Hypothalamus (tissue), 51 donors: ENCODE data around the gene SDK2.

Experiments used
- DNase-seq, 51 donors: peaks; one replicate each; lab custom pipeline; 2025; lab: John Stamatoyannopoulos, UW

Gene SDK2

GRCh38 chr17:73591296-73592078 is 52.8 kb downstream of the SDK2 start:
- no peak for DNase-seq

- DNase-seq: no peak
Measured at GRCh38 chr17:73589363-73589980, 54.8 kb downstream of the SDK2 start.

GRCh38 chr17:73588891-73589290 is 55.4 kb downstream of the SDK2 start:
- no peak for DNase-seq

DNA sequence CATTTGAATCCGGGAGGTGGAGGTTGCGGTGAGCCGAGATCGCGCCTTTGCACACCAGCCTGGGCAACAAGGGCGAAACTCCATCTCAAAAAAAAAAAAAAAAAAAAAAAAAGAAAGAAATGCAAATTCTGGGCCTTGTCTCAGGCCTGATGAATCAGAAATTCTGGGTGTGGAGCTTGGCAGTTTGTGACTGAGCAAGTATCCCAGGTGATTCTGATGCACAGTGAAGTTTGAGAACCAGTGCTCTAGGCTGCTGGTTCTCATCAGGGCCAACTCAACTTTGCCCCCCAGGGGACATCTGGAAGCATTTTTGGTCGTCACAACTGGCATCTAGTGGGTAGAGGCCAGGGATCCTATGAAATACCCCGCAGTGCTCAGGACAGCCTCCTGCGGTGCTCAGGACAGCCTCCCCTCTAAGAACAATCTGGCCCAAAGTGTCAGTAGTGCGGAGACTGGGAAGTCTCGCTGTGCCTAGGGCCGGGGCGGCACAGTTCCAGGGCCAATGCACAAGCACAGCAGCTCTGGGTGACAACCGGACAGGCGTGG is 55.9 kb downstream of the SDK2 start:
- no peak for DNase-seq

DNA sequence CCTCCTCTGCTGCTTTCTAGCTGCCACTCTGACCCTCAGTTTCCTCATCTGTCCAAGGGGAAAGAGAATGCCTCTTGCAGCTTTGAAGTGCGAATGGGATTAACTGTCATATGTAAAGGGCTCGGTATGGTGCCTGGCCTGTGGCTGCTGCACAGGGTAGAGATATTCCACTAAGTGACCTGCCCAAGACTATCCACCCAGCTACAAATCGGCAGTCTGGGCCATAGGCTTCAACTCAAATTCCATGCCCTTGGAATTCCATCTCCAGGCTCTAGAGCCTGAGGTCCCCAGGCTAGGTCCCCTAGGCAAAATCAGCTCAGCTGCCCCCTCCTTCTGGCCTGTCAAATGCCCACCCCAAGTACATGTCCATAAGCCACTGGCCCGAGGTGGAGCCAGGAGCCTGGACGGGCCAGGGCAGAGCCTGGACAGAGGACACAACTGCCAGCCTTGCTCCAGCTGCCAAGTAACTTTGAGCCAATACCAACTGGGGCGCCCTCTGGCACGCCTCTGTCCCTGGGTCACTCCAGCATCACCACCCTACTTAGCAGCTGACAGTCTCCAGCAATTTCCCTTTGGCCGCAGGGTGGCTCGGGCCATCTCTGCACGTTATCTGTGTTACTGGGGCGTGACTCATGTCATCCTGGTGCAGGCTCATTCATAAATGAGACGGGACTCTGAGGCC is 57.2 kb downstream of the SDK2 start:
- peak in 3 of 51 donors; percentile 1 to 3 (median 2) for DNase-seq

GRCh38 chr17:73586275-73586832 is 57.9 kb downstream of the SDK2 start:
- no peak for DNase-seq

DNA sequence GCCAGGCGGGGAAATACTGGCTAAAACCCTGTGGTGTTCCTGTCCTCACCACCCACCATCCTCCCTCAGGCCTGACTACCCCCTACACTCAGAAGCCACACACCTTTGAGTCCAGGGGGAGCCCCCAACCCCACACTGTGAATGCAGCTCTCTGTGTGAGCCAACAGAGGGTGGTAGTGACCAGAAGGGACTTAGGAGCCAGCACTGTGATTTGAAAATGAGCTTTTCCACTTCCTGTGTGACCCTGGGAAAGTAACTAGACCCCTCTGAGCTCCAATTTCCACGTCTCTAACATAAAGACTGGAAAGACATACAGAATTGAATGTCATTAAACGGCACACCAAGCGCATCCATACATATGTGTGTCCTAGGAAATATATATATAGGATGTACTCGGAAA is 58.7 kb downstream of the SDK2 start:
- no peak for DNase-seq

DNA sequence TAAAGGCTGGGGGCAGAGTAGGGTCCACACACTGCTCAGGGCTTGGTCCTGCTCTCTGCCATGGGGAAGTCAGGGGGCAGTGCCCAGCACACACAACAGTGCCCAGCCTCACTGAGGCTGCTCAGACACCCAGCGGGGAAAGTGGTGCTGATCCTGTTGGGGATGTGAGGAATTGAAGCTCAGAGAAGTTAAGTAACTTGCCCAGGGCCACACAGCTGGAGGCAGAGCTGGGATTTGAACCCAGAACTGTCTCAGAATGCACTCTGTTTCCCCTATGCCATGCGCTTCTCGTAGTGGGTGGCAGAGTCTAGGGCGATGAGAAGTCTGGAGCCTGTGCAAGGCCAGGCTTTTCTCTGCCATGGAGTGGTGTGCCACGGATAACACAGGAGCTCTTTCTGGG is 59.3 kb downstream of the SDK2 start:
- DNase-seq: no peak

- DNase-seq: no peak
Measured at GRCh38 chr17:73584049-73584448, 60.2 kb downstream of the SDK2 start.

GRCh38 chr17:73582821-73583220 is 61.4 kb downstream of the SDK2 start:
- no peak for DNase-seq

DNA sequence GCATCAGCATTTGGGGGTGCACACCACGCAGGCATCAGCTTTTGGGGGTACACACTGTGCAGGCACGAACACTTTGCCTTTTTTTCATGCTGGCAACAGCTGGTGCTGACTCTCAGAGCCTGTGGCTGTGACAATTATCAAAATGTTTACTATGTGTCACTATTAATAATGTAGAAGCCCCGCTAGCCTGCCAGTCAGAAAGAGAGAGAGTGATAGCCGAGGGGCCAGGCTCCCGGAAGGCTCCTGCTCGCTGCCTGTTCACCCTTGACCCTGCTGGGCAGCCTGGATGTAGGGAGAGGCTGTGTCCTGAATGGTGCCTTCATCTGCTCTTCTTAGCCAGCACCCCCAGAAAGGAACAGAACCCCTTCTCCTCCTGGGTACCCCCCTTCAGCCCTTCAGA is 61.9 kb downstream of the SDK2 start:
- DNase-seq: no peak

DNA sequence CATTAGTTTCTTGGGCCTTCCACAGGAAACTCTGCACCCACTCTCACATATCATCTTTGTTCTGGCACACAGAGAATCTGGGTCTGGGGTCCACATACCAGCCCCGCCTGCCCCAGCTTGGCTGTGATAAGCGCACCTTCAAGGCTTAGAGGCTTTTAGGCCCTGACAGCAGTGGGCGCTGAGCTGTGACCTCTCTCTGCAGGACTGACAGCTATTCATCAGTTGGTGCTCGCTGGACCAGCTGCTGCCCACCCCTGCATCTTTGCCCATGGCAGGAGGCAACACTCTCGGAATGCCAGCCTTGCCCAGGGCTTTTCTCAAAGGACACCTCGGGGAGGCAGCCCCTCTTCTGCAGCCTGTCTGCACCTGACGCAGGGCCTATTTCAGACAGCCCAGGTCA is 62.9 kb downstream of the SDK2 start:
- DNase-seq: no peak

DNA sequence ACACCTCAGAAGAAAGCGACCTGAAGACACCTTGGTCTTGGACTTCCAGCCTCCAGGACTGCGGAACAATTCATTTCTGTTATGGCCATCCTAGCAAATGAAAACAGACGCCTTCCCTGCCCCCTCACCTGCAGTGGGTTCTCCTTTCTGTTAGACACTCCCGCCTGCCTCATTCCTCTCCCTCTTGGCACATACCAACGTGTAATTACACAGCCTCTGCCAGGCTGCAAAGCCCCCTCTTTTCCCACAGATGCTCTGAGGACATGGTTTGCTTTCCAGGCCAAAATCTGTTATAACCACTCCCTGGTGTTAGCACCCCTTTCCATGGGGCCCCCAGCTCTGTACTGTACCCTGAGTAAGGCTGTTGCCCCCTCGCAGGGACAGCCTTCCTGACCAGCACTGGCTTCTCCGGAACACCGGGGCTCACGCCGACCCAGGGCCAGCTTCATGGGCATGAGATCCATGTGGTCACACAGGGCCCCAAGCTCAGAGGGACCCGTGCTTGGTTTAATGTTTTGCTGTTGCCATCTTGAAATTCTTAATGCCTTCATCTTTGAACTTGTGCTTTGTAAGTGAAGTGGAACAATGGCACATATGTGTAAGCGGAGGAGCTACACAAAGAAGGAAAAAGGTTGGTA is 64.1 kb downstream of the SDK2 start:
- no peak for DNase-seq

DNA sequence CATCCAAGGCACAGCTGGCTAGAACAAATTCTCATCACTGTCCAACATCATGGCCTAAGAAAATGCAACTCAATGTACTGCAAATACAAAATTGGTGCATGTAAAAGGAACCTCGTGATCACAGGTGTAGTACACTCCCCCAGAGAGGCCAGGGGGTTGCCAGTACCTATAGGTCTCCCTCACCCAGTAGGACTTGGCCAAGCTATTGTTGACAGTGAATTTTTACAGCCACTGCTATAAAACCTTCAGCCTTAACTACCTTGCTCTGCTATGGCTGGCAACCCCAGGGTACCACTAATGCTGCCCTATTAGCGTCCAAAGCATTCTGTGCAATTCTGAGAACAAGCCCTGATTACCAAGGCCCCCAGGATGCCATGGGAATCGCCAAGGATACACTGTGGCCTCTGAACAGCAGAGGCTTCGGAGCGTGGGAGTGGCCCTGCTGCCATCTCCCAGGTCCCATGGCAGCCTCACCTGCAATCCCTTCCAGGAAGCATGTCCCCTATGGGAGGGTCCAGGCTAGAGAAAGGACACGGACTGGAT is 67.6 kb downstream of the SDK2 start:
- DNase-seq: no peak

DNA sequence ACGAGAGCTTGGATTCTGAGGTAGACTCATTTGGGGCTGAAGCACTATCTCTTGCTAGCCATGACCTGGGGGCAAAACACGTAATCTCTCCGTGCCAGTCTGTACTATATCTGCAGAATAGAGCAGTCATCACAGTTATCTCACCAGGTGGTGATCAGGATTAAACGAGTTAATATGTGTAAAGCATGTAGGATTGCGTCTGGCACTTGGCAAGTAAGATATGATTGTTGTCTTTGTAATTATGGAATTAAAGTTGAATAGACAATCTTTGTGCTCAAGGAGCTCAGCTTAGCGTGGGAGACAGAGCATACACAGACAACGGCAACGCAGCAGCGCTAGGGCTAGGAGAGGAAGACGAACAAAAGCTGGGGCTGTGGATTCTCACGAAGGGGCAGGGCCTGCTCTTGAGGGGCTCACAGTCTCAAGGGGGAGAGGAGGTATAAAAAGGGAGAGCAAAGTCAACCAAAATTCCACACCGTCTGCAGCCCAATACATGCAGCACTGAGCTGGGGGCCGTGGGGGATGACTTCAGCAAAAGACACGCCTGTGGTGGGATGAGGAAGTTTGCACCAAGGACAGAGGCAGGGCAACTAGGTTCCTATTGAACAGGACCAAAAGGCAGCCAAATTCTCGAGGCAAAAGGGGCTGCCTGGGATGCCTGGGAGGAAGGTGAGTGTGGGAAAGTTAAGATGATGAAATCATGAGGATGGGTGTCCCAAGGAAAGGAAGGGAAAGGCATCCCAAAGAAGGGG is 68.6 kb downstream of the SDK2 start:
- peak in 1 of 51 donors; percentile 17 for DNase-seq

DNA sequence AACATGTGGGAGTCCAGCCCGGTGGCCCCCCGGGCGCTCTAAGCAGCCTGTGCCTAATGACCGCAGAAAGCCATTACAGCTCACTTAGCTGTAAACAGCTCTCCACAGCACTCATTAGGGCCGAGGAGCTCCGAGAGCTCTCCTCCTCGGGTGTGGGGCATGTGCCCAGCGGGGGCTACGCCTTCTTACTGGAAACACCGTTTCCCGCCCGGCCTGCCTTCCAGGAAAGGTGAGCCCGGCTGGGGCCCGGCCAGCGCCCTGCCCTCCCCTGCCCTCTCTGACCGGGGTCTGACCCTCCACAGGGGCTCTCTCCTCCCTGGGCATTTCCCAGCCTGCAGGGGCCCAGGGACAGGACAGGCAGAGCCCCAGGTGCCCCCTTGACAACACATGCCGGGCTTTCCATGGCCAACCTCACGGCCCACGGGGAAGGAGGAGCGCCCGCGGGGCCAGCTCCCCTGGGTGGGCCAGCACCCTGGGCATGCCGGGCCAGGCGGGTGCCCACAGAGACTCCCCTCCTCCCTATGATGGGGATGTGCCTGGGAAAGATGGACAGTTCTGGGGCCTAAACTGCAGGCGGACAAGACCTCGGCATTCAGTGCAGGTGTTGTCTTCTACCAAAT is 72.6 kb downstream of the SDK2 start:
- DNase-seq: no peak

DNA sequence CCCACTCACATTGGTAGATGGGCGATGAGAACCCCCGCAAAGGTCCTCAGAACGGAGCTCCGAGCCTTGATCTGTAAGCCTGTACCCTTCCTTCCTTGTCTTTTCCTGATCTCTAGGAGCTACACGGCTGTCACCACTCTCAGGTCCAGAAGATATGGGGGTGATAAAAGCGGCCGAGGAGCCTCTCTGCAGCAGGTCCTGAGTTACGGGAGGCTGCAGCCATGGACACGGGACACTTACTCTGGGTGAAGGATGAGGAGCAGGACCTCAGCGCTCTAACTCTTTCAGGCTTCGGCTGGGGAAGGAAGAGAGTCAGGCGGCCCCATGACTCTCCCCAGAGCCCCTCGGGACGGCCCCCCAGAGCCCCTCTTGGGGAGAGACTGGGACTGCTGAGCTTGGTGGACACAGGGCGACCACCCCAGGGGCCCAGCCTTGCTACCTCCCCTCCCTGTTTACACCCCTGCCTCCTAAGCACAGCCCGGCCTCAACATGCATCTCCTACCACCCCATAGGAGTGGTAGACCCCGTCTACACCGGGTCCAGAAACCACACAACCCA is 74.4 kb downstream of the SDK2 start:
- no peak for DNase-seq

- DNase-seq: no peak
Measured at GRCh38 chr17:73568934-73569333, 75.3 kb downstream of the SDK2 start.
